PC-3 (cell line): Measurements from ENCODE around the gene RFTN1. TPM values are rescaled to one million over a fixed set of nuclear protein-coding genes. Genes with fewer than 3 reads are reported as not detected.

Source experiments
- ATAC-seq: fragments of 200-7000 bp; cut with Tn5 transposase; 2 replicates; pipeline ENCODE4 v1.9.1; 2020; ENCODE audit warnings: mild to moderate bottlenecking, moderate library complexity
- BruUV-seq: library from RNA; stranded (reverse); fragments of 400-500 nt; replicated peaks from 2 replicates; lab custom pipeline; 2021; lab: Mats Ljungman, UMichigan
- CTCF ChIA-PET: fragments of 300-600 bp; sonication (Branson Sonifier 250); formaldehyde crosslinking; loops from one replicate; lab custom pipeline; 2022; ENCODE audit warnings: antibody characterized with exemption; lab: Charles Lee
- POLR2A ChIA-PET: fragments of 300-600 bp; sonication (Branson Sonifier 250); formaldehyde crosslinking; loops from one replicate; lab custom pipeline; 2022; ENCODE audit warnings: antibody characterized with exemption; ENCODE audit not compliant: unreplicated experiment; lab: Charles Lee
- DNase-seq: peaks from one replicate; pipeline ENCODE4 v3.0.0-alpha.2; 2015
- H2AFZ ChIP-seq: fragments of 300-600 bp; sonication (generic); 2 replicates; pipeline ENCODE4 v1.6.0; 2016; ENCODE audit warnings: antibody characterized with exemption, low read length
- H3F3A ChIP-seq: fragments of 300-600 bp; sonication (generic); one replicate; pipeline ENCODE4 v1.6.0; 2017; ENCODE audit warnings: antibody characterized with exemption, low read length, control low read depth, mild to moderate bottlenecking; ENCODE audit not compliant: unreplicated experiment
- H3K27ac ChIP-seq: fragments of 300-600 bp; sonication (generic); 2 replicates; pipeline ENCODE4 v1.5.1; 2016; ENCODE audit warnings: mild to moderate bottlenecking, low read length
- H3K27me3 ChIP-seq: fragments of 300-600 bp; sonication (generic); 2 replicates; pipeline ENCODE4 v1.6.1; 2016; ENCODE audit warnings: low read length, mixed read lengths
- H3K36me3 ChIP-seq: fragments of 300-600 bp; sonication (generic); 2 replicates; pipeline ENCODE4 v1.6.1; 2016; ENCODE audit warnings: low read depth, mixed run types, low read length, mixed read lengths
- H3K4me1 ChIP-seq: fragments of 300-600 bp; sonication (generic); 2 replicates; pipeline ENCODE4 v1.5.1; 2016; ENCODE audit warnings: low read length; ENCODE audit not compliant: insufficient read depth
- H3K4me2 ChIP-seq: fragments of 300-600 bp; sonication (generic); 2 replicates; pipeline ENCODE4 v1.6.0; 2016; ENCODE audit warnings: low read length
- H3K4me3 ChIP-seq: fragments of 300-600 bp; sonication (generic); 2 replicates; pipeline ENCODE4 v1.5.1; 2016; ENCODE audit warnings: mild to moderate bottlenecking, low read length, mixed read lengths
- H3K79me2 ChIP-seq: fragments of 300-600 bp; sonication (generic); 2 replicates; pipeline ENCODE4 v1.6.1; 2017; ENCODE audit warnings: low read length, mixed read lengths
- H3K9ac ChIP-seq: fragments of 300-600 bp; sonication (generic); 2 replicates; pipeline ENCODE4 v1.6.0; 2016; ENCODE audit warnings: mild to moderate bottlenecking, low read length
- H3K9me2 ChIP-seq: fragments of 300-600 bp; sonication (generic); replicated peaks from 2 replicates; pipeline ENCODE4 v1.6.1; 2016; ENCODE audit warnings: mixed run types, low read length, mixed read lengths
- H3K9me3 ChIP-seq: fragments of 300-600 bp; sonication (generic); 2 replicates; pipeline ENCODE4 v1.6.1; 2016; ENCODE audit warnings: low read length, mixed read lengths
- H4K20me1 ChIP-seq: fragments of 300-600 bp; sonication (generic); 2 replicates; pipeline ENCODE4 v1.6.1; 2016; ENCODE audit warnings: low read length, mixed read lengths
- CTCF ChIP-seq: fragments of 300-600 bp; sonication (generic); conservative IDR thresholded peaks from 2 replicates; pipeline ENCODE4 v1.5.1; 2017; ENCODE audit warnings: antibody characterized with exemption, low read depth, mild to moderate bottlenecking, low read length
- EZH2 ChIP-seq: fragments of 300-600 bp; sonication (generic); IDR thresholded peaks from one replicate; pipeline ENCODE4 v1.6.1; 2017; ENCODE audit warnings: antibody characterized with exemption, mild to moderate bottlenecking, low read length; ENCODE audit not compliant: unreplicated experiment
- EZH2phosphoT487 ChIP-seq: fragments of 300-600 bp; sonication (generic); IDR thresholded peaks from 2 replicates; pipeline ENCODE4 v1.6.1; 2018; ENCODE audit warnings: mild to moderate bottlenecking, antibody characterized with exemption, low read length, borderline replicate concordance
- intact Hi-C: fragments of 100-400 bp; cut with micrococcal nuclease; formaldehyde crosslinking; loops from 2 replicates; pipeline ENCODE4 v1.9.0; 2023
- total RNA-seq: library from RNA; depleted of rRNA; stranded (reverse); fragments of >200 nt; gene quantifications from 2 replicates; pipeline ENCODE4 v1.2.3, GENCODE V29; 2014

Gene RFTN1
- total RNA-seq, 1 experiment from 2014 or later, result 9.7 TPM

- Histone ChIP-seq H4K20me1 (no peaks in the 10 kb centered on the region), H3K9me3 (no peaks in the 10 kb centered on the region), H3K9me2 (no peaks in the 10 kb centered on the region), H3K79me2 (no peaks in the 10 kb centered on the region), H2AFZ (no peak overlapping the region), H3K36me3 (no peaks in the 10 kb centered on the region), H3K4me2 (no peak overlapping the region), H3K27ac (no peak overlapping the region), H3F3A (no peaks in the 10 kb centered on the region), H3K9ac (no peak overlapping the region), H3K4me1 (peaks cover 5% of the 10 kb centered on the region; the same call in 1 of the 2 replicates), H3K27me3 (no peaks in the 10 kb centered on the region), H3K4me3 (no peak overlapping the region)
- CTCF ChIA-PET, result no interaction called here
- DNase-seq (no peak), ATAC-seq (no peak)
- intact Hi-C loops, result no loop called here
- POLR2A ChIA-PET, result no interaction called here
- TF ChIP-seq EZH2 (no peak), CTCF (no peak), EZH2phosphoT487 (no peak)
- no TSS peak for BruUV-seq
Measured at GRCh38 chr3:16499351-16499750, 14.1 kb downstream of the RFTN1 start.

- H3K4me2 ChIP-seq, result no peak overlapping the region
- TF ChIP-seq EZH2, result no peak
- TF ChIP-seq EZH2phosphoT487, result no peak
- no peak for TF ChIP-seq CTCF
- no TSS peak for BruUV-seq
- H4K20me1 ChIP-seq, result no peaks in the 10 kb centered on the region
- H3K9me2 ChIP-seq, result no peaks in the 10 kb centered on the region
- H3K9me3 ChIP-seq, result no peaks in the 10 kb centered on the region
- H3K79me2 ChIP-seq, result no peaks in the 10 kb centered on the region
- ATAC-seq (no peak), DNase-seq (no peak)
- no peak overlapping the region for H3K4me3 ChIP-seq
- H3K4me1 ChIP-seq, result peaks cover 5% of the 10 kb centered on the region; the same call in 1 of the 2 replicates
- CTCF ChIA-PET, result no interaction called here
- no peak overlapping the region for H2AFZ ChIP-seq
- no peaks in the 10 kb centered on the region for H3K36me3 ChIP-seq
- POLR2A ChIA-PET, result no interaction called here
- H3K27ac ChIP-seq, result no peak overlapping the region
- no peaks in the 10 kb centered on the region for H3K27me3 ChIP-seq
- H3F3A ChIP-seq, result no peaks in the 10 kb centered on the region
- no peak overlapping the region for H3K9ac ChIP-seq
- intact Hi-C loops, result no loop called here
Measured at GRCh38 chr3:16498130-16498890, 15.2 kb downstream of the RFTN1 start.
